HG02884 (cell line): ENCODE results near the gene FOXJ1.

ENCODE experiments used
- ATAC-seq: cut with Tn5 transposase; IDR thresholded peaks from one replicate; pipeline ENCODE4 v1.9.1; 2021; ENCODE audit warnings: mild to moderate bottlenecking, moderate library complexity; ENCODE audit not compliant: unreplicated experiment

FOXJ1 gene

GRCh38 chr17:76092526-76093413 lies 48.3 kb downstream of the FOXJ1 start:
- no peak for ATAC-seq

DNA sequence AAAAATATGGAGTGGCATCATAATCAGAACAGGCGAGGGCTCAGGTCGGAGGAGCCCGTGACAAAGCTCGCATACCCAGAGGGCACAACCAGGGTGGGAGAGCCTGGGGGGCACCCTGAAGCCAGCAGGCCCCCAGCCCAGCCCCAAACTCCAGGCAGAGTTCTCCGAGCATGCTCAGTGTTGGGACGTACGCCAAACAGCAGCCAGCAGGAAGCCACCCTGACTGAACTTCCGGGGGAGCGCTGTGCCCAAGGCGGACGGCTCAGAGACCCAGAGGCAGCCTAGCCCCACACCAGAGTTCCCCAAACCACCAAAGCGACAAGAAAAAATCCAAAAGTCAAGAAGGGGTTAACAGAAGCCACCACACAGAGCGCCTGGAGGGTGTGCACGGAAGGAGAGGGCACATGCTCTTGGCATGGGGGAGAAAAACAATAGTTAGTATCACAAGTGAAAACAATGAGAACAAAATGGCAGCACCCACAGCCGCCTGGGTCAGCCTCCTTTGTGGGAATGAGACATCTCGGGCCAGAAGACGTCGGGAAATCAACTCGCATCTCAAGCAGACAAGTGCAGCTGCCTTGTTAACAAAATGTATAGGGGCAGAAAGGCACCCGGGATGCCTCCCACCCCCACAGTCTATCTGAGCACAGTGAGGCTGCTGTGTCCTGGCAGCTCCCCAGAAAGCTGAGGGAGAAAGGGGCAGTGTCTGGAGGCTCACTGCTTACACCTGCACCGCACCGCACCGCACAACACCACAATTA lies 49.3 kb downstream of the FOXJ1 start:
- no peak for ATAC-seq

GRCh38 chr17:76090517-76091129 lies 50.4 kb downstream of the FOXJ1 start:
- no peak for ATAC-seq

DNA sequence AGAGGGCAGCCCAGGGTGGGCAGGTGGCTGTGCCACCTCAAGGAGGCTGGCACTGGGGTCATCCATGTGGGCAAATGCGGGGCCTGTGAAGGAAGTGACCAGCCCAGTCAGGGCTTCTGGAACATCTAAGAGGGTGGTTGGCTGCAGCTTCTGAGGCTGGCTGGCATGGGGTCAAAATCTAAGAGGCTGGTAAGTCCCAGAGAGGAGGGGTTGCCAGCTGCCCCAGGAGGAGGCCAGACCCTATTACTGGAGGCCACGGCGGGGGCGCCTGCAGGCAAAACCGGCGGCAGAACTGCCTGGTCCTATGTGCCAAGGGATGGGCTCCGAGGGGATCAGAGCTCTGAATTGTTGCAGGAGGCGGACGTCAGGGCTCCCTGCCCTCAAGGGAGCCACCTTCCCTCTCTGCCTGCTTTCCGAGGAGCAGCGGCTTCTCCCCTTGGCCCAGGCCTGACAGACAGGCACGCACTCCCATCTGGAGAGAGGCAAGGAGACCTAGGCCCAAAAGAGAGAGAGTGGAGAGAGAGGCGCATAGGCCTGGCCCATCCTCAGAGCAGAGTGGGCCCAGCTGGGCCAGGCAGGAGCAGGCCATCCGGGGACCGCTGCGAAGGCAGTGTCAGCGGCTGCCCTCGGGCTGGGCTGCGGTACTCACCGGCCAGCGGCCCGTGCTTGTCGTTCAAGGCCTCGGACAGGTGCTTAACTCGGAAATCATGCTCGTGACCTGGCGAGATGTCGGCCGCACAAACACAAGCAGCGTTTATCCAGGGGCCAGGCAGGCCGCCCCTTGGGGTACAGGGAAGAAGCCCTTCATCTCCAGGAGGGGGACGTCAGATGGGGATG lies 51.1 kb downstream of the FOXJ1 start:
- no peak for ATAC-seq

DNA sequence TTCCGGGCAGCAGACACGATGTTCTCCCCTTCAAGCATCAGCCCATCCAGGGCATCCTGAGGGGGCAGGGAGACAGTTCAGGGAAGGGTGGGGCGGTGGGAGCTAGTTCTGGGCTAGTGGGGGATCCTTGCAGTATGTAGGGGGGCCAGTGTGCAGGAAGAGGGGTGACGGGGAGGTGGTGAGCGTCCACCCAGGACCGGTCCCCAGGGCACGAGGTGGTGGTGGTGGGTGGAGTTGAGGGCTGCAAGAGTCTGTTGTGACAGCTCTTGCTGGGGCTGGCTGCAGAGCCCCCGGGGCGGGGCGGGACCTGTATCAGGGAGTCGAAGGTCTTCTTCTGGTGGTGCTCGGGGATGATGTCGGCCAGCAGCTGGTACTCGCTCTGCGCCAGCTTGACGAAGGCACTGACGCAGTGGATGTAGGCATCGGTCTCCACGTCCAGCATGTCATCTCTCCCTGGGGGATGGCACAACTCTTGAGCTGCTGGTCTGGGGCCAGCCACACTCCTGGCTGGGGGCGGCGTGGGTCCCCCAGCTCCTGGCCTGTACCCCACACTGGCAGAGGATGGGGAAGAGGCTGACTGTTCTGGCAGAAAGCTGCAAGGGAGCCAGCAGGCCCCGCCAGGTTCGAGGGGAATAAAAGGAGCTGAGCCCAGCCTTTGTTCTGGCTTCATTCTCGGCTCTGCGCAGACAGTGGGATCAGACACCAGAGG lies 52.0 kb downstream of the FOXJ1 start:
- ATAC-seq, result no peak

GRCh38 chr17:76088041-76088867 lies 52.8 kb downstream of the FOXJ1 start:
- ATAC-seq, result no peak

- ATAC-seq, result no peak
Observed at GRCh38 chr17:76087531-76087930, 53.5 kb downstream of the FOXJ1 start.

- no peak for ATAC-seq
Observed at GRCh38 chr17:76086384-76086783, 54.7 kb downstream of the FOXJ1 start.
